ENCODE data around the gene UPK1B. TPM values are rescaled to one million over a fixed set of nuclear protein-coding genes. Genes with fewer than 3 reads are reported as not detected.

The UPK1B gene
- total RNA-seq, 1 donor from 2014 or later: 0.14 TPM

DNA sequence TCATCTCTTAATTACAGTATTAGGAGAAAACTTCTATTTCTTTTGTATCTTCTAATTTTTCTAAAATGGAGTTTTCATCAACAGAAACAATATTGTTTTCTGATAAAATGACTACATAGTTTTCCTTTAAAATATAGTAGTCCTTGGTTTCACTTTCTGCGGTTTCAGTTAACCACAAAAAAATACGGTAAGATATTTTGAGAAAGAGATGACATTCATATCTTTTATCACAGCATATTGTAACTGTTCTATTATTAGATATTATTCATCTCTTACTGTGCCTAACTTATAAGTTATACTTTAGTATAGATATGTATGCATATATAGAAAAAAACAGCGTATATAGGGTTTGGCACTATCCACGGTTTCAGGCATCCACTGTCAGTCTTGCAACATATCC lies 65.0 kb downstream of the UPK1B start:
- H3K79me2 ChIP-seq (ENCODE audit: insufficient read depth, low read length): peaks cover 32% of the 10 kb centered on the region
- H3K4me1 ChIP-seq (ENCODE audit: insufficient read depth, low read length): peaks cover 17% of the 10 kb centered on the region
- FAIRE-seq: no peak
- no peak overlapping the region for H3K9ac ChIP-seq (ENCODE audit: low read length)
- TF ChIP-seq EZH2 (IDR thresholded peaks at IDR 0.05; ENCODE audit: insufficient read depth, low read length): no peak
- TF ChIP-seq, protein P1, sequence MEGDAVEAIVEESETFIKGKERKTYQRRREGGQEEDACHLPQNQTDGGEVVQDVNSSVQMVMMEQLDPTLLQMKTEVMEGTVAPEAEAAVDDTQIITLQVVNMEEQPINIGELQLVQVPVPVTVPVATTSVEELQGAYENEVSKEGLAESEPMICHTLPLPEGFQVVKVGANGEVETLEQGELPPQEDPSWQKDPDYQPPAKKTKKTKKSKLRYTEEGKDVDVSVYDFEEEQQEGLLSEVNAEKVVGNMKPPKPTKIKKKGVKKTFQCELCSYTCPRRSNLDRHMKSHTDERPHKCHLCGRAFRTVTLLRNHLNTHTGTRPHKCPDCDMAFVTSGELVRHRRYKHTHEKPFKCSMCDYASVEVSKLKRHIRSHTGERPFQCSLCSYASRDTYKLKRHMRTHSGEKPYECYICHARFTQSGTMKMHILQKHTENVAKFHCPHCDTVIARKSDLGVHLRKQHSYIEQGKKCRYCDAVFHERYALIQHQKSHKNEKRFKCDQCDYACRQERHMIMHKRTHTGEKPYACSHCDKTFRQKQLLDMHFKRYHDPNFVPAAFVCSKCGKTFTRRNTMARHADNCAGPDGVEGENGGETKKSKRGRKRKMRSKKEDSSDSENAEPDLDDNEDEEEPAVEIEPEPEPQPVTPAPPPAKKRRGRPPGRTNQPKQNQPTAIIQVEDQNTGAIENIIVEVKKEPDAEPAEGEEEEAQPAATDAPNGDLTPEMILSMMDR (IDR thresholded peaks at IDR 0.05; ENCODE audit: insufficient read depth, low read depth, low read length): no peak
- H3K4me3 Mint-ChIP-seq (ENCODE audit: unreplicated experiment): no peak overlapping the region
- no peak overlapping the region for H3K27ac Mint-ChIP-seq (ENCODE audit: unreplicated experiment)
- H3K27ac ChIP-seq (ENCODE audit: low read depth, low read length): peak overlapping the region; percentile 7
- H3K4me3 ChIP-seq (ENCODE audit: insufficient read depth, low read depth, low read length): no peak overlapping the region
- H2AFZ ChIP-seq (ENCODE audit: low read depth, low read length): no peak overlapping the region
- H4K20me1 ChIP-seq (ENCODE audit: insufficient read depth, low read length): no peaks in the 10 kb centered on the region
- H3K27me3 Mint-ChIP-seq (ENCODE audit: low read depth, unreplicated experiment): no peaks in the 10 kb centered on the region
- DNase-seq (ENCODE audit: low read depth): no peak
- H3K9me3 Mint-ChIP-seq (ENCODE audit: unreplicated experiment): no peaks in the 10 kb centered on the region
- H3K27me3 ChIP-seq (ENCODE audit: insufficient read depth, low read length): no peaks in the 10 kb centered on the region
- H3K4me1 Mint-ChIP-seq (ENCODE audit: low read depth, unreplicated experiment): peaks cover 21% of the 10 kb centered on the region
- peak overlapping the region; percentile 42 for H3K4me2 ChIP-seq (ENCODE audit: low read length)
- peaks cover 8% of the 10 kb centered on the region for H3K36me3 Mint-ChIP-seq (ENCODE audit: low read depth, unreplicated experiment)
- H3K9me3 ChIP-seq (ENCODE audit: insufficient read depth, low read depth, low read length): no peaks in the 10 kb centered on the region
- peaks cover 11% of the 10 kb centered on the region for H3K36me3 ChIP-seq (ENCODE audit: insufficient read depth, low read length)

DNA sequence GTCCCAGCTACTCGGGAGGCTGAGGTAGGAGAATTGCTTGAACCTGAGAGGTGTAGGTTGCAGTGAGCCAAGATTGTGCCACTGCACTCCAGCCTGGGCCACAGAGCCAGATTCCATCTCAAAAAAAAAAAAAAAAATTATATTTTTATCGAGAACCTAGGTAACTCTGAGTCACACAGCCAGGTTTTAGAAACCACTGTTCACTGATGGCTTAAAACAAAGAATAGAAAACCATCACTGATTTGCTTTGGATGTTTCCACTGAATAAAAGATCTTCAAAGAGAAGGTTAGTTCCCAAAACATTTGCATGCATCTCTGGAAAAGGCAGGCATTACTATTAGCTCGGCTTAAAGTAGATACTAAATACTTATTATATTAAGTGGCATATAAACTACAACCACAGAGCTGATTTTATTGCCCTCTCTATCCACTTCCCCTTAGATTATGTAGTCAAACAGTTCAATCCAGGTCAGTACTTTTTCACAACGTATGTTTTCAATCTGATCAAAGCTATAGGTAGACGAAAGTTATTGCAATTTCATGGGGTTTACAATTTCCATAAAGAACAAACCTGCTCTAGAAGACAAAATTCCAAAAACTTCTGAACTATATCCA lies 65.9 kb downstream of the UPK1B start:
- no peak for DNase-seq (ENCODE audit: low read depth)
- Histone ChIP-seq H3K79me2 (ENCODE audit: insufficient read depth, low read length) (peaks cover 32% of the 10 kb centered on the region), H3K27me3 (ENCODE audit: insufficient read depth, low read length) (no peaks in the 10 kb centered on the region), H2AFZ (ENCODE audit: low read depth, low read length) (no peak overlapping the region), H3K9ac (ENCODE audit: low read length) (peak overlapping the region; percentile 88), H3K27ac (ENCODE audit: low read depth, low read length) (peak overlapping the region; percentile 14), H3K4me1 (ENCODE audit: insufficient read depth, low read length) (peaks cover 17% of the 10 kb centered on the region), H3K4me2 (ENCODE audit: low read length) (peak overlapping the region; percentile 90), H3K36me3 (ENCODE audit: insufficient read depth, low read length) (peaks cover 11% of the 10 kb centered on the region), H3K4me3 (ENCODE audit: insufficient read depth, low read depth, low read length) (peak overlapping the region; percentile 74), H4K20me1 (ENCODE audit: insufficient read depth, low read length) (no peaks in the 10 kb centered on the region), H3K9me3 (ENCODE audit: insufficient read depth, low read depth, low read length) (no peaks in the 10 kb centered on the region)
- no peak for FAIRE-seq
- TF ChIP-seq, protein P1 (IDR thresholded peaks at IDR 0.05; ENCODE audit: insufficient read depth, low read depth, low read length): no peak
- no peak for TF ChIP-seq EZH2 (IDR thresholded peaks at IDR 0.05; ENCODE audit: insufficient read depth, low read length)
- peak overlapping the region; percentile 35 for H3K27ac Mint-ChIP-seq (ENCODE audit: unreplicated experiment)
- H3K27me3 Mint-ChIP-seq (ENCODE audit: low read depth, unreplicated experiment): no peaks in the 10 kb centered on the region
- H3K9me3 Mint-ChIP-seq (ENCODE audit: unreplicated experiment): no peaks in the 10 kb centered on the region
- peak overlapping the region; percentile 87 for H3K4me3 Mint-ChIP-seq (ENCODE audit: unreplicated experiment)
- peaks cover 21% of the 10 kb centered on the region for H3K4me1 Mint-ChIP-seq (ENCODE audit: low read depth, unreplicated experiment)
- peaks cover 4% of the 10 kb centered on the region for H3K36me3 Mint-ChIP-seq (ENCODE audit: low read depth, unreplicated experiment)

DNA sequence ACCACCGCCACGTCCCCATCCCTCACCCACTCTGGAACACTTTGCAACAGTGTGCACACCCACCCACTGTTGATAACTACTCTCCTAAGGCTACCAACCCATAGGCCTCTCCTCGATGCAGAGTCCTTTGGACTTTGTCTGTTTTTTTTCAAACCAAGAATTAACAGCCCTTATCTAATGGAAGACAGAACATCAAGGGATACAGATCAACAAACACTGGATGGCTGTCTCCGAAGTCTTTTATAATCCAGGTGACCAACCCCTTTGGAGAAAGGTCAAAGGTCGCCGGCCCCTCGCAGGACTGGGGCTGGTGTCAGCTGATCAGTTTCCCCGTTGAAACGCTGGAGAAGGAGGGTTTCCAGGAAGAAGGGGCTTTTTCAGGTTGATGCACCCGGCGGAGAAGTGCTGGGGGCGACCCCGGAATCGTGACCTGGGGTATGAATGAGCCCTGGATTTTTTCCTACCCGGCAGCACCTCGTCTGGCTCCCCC lies 66.7 kb downstream of the UPK1B start:
- peaks cover 30% of the 10 kb centered on the region for H3K79me2 ChIP-seq (ENCODE audit: insufficient read depth, low read length)

More for the DNA sequence above, 66.7 kb downstream of the UPK1B start:
- Histone ChIP-seq H3K9me3 (ENCODE audit: insufficient read depth, low read depth, low read length) (no peaks in the 10 kb centered on the region), H3K4me2 (ENCODE audit: low read length) (peak overlapping the region; percentile 90), H3K9ac (ENCODE audit: low read length) (peak overlapping the region; percentile 88), H3K4me3 (ENCODE audit: insufficient read depth, low read depth, low read length) (peak overlapping the region; percentile 74), H3K27me3 (ENCODE audit: insufficient read depth, low read length) (no peaks in the 10 kb centered on the region), H3K36me3 (ENCODE audit: insufficient read depth, low read length) (peaks cover 7% of the 10 kb centered on the region), H4K20me1 (ENCODE audit: insufficient read depth, low read length) (no peaks in the 10 kb centered on the region), H3K27ac (ENCODE audit: low read depth, low read length) (peak overlapping the region; percentile 82), H2AFZ (ENCODE audit: low read depth, low read length) (peak overlapping the region; percentile 48), H3K4me1 (ENCODE audit: insufficient read depth, low read length) (peaks cover 13% of the 10 kb centered on the region)
- FAIRE-seq (no peak), DNase-seq (ENCODE audit: low read depth) (no peak)
- peak overlapping the region; percentile 35 for H3K27ac Mint-ChIP-seq (ENCODE audit: unreplicated experiment)
- H3K4me3 Mint-ChIP-seq (ENCODE audit: unreplicated experiment): peak overlapping the region; percentile 87
- TF ChIP-seq, protein P1 (IDR thresholded peaks at IDR 0.05; ENCODE audit: insufficient read depth, low read depth, low read length): no peak
- TF ChIP-seq EZH2 (IDR thresholded peaks at IDR 0.05; ENCODE audit: insufficient read depth, low read length): no peak
- H3K4me1 Mint-ChIP-seq (ENCODE audit: low read depth, unreplicated experiment): peaks cover 14% of the 10 kb centered on the region
- no peaks in the 10 kb centered on the region for H3K27me3 Mint-ChIP-seq (ENCODE audit: low read depth, unreplicated experiment)
- H3K36me3 Mint-ChIP-seq (ENCODE audit: low read depth, unreplicated experiment): peaks cover 4% of the 10 kb centered on the region
- H3K9me3 Mint-ChIP-seq (ENCODE audit: unreplicated experiment): no peaks in the 10 kb centered on the region

Data from astrocyte (in vitro differentiated cells and primary cell).